Right ventricle myocardium inferior (tissue), 1 donor: ENCODE data around the gene ATF7. TPM values are rescaled to one million over a fixed set of nuclear protein-coding genes. Genes with fewer than 3 reads are reported as not detected.
"Not testable (repeated sequence)": the region's sequence is repeated elsewhere in the genome, so short reads cannot be mapped to it uniquely, and the experiment has no call there.

Experiments used
- ATAC-seq: fragments of 200-7000 bp; cut with Tn5 transposase; one replicate; pipeline ENCODE4 v1.9.1; 2020; ENCODE audit warnings: mild to moderate bottlenecking, moderate library complexity
- DNase-seq: peaks from one replicate; pipeline ENCODE4 v3.0.0; 2021; ENCODE audit errors: missing footprints
- intact Hi-C: fragments of 100-400 bp; cut with DNase I; formaldehyde crosslinking; loops from one replicate; pipeline ENCODE4 v1.11.0; 2022
- total RNA-seq: library from RNA; stranded (reverse); fragmentation: NEBNext Ultra II Directional; extraction: Animal tissue kit (Norgen Biotek cat#: 25700); gene quantifications from one replicate; pipeline ENCODE4 v1.2.1, GENCODE V29; 2021
- donor health status: DM: no; HTN: yes; CAD: no; lungs with severe emphysema.

ATF7 gene
- total RNA-seq, 1 donor from 2014 or later, result 39.8 TPM

GRCh38 chr12:53481939-53482586 lies 144.1 kb downstream of the ATF7 start:
- DNase-seq (no peak), ATAC-seq (no peak)
- intact Hi-C loops, result no loop called here

- DNase-seq, intact Hi-C loops: not testable (repeated sequence)
These were observed 144.7 kb downstream of the ATF7 start for GRCh38 chr12:53481458-53481857.

GRCh38 chr12:53480491-53481442 lies 145.4 kb downstream of the ATF7 start:
- intact Hi-C loops, result no loop called here
- no peak for DNase-seq
- no peak for ATAC-seq

More at GRCh38 chr12:53481458-53481857, 144.7 kb downstream of the ATF7 start:
- ATAC-seq, result not testable (repeated sequence)

DNA sequence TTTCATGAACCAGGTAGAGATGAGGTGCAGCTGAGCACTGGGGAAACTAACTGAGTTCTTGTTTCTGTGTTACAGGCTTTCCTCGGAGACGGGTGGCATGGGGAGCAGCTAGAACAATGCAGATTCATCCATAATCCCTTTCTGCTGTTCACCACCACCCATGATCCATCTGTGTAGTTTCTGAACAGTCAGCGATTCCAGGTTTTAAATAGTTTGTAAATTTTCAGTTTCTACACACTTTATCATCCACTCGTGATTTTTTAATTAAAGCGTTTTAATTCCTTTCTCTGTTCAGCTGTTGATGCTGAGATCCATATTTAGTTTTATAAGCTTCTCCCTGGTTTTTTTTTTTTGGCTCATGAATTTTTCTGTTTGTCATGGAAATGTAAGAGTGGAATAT lies 146.9 kb downstream of the ATF7 start:
- ATAC-seq (no peak), DNase-seq (no peak)
- intact Hi-C loops, result no loop called here

GRCh38 chr12:53478865-53479264 lies 147.3 kb downstream of the ATF7 start:
- ATAC-seq (no peak), DNase-seq (no peak)
- intact Hi-C loops, result no loop called here

- DNase-seq, result no peak
- intact Hi-C loops, result no loop called here
- peak; percentile 23 for ATAC-seq
These were observed 149.4 kb downstream of the ATF7 start for GRCh38 chr12:53476769-53477209.

- no peak for ATAC-seq
- intact Hi-C loops, result no loop called here
- no peak for DNase-seq
These were observed 151.4 kb downstream of the ATF7 start for GRCh38 chr12:53474819-53475218.

GRCh38 chr12:53474077-53474476 lies 152.1 kb downstream of the ATF7 start:
- DNase-seq, result no peak
- ATAC-seq, result no peak
- intact Hi-C loops, result no loop called here

DNA sequence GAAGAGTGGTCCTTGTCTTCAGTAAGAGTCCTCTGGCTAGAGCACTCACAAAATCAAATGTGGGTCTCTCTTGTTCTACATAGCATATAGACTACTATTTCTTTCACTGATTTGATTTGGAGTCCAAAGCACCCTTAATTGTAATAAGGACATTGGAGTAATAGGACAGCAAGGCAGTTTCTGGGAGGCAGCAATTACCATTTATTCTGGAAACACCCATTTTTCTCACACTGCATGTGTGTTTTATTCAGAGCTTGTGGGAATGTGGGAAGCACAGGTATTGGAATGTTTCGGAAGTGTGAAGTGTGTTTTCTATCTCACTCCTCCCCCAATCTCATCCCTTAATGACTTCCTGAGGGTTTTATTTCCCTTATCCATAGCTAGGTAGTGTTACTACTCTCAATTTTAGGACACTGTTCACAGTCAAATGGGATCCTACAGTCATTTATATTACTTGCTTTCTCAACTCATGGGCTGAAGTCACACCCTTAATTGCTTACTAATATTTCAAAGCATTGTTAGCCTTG lies 154.1 kb downstream of the ATF7 start:
- ATAC-seq, result no peak
- intact Hi-C loops, result no loop called here
- DNase-seq, result no peak

DNA sequence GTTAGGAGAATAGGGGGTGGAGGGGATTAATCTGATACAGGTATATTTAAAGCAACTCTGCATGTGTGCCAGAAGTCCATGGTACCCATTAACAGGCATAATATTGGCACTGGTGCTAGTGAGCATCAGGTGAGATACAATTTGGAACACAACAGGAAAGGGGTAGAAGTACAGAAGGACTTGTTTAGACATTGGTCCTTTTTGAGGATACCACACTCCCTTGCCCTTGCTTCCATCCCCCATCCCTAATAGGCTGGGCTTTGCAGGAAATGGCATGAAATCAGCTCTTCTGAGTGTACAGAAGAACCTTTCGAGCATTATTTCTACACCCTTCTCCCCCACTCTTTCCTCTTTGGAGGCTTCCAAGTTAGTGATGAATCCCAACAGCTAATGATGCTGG lies 157.9 kb downstream of the ATF7 start:
- no peak for ATAC-seq
- intact Hi-C loops, result no loop called here

DNA sequence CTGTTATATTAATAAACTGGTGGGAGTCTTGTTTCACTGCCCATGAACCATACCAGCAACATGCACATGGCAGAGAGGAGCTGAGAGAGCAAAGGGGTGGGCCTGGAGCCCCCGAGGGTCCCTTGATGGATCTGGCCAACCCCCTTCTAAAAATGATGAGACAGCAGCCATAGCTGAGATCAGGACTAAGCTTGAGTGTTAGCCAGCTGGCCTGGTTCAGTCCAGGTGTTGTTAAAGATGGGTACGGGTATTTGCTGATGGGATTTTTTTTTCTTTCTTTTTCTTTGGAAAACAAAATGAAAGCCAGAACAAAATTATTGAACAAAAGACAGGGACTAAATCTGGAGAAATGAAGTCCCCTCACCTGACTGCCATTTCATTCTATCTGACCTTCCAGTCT lies 158.3 kb downstream of the ATF7 start:
- no peak for DNase-seq
- intact Hi-C loops, result no loop called here
- ATAC-seq, result no peak

More for the DNA sequence above, 157.9 kb downstream of the ATF7 start:
- no peak for DNase-seq

DNA sequence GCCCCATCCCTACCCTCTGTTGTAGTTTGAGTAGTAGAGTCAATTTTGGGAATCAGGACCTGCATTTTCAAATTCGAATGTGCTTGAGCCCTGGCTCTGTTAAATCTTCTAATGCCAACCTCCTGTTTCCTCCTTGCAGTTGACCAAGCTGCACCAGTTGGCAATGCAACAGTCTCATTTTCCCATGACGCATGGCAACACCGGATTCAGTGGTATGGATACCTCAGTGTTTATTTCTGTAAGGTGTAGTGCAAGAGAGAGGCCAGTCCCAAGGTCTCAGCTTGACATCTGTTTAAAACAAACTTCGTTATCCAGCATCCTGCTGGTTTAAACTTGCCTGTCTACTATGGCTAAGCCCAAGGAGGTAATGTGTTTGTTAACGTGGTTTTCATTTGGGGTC lies 159.1 kb downstream of the ATF7 start:
- ATAC-seq (no peak), DNase-seq (no peak)
- intact Hi-C loops, result no loop called here

- no peak for DNase-seq
- intact Hi-C loops, result no loop called here
- ATAC-seq, result no peak
These were observed 159.5 kb downstream of the ATF7 start for GRCh38 chr12:53466640-53467039.

- intact Hi-C loops, result no loop called here
- DNase-seq, result no peak
These were observed 160.5 kb downstream of the ATF7 start for GRCh38 chr12:53465679-53466078.

DNA sequence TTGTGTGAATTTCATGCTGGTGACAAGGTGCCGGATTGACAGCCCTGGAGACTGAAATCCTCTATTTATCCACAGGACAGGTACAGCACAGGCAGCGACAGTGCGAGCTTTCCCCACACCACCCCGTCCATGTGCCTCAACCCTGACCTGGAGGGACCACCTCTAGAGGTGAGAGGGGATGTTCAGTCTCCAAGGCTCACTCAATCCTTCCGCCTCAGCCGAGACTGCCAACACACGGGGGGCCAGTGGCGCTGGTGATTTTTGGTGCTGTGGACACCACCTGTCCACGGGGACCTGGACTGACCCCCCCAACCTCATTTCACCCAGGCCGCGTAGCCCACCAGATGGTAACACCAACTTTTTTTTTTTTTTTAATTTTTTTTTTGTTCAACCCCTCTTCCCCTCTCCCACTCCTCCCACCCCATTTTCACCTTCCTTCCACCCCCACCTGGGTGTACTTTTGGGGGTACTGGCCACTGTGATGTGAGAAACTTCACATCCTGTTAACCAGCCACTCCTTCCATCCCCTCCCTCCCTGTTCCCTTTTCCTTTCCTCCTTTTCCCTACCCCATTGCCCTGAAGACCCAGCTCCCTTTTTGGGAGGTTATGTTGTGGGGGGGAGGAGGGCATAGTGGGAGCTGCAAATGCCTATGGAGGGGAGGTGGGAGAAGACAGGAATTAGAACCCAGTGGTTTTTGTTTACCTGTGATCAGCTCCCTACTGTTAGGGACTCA lies 161.3 kb downstream of the ATF7 start:
- DNase-seq (no peak), ATAC-seq (no peak)
- intact Hi-C loops, result no loop called here

More at GRCh38 chr12:53465679-53466078, 160.5 kb downstream of the ATF7 start:
- ATAC-seq, result no peak

DNA sequence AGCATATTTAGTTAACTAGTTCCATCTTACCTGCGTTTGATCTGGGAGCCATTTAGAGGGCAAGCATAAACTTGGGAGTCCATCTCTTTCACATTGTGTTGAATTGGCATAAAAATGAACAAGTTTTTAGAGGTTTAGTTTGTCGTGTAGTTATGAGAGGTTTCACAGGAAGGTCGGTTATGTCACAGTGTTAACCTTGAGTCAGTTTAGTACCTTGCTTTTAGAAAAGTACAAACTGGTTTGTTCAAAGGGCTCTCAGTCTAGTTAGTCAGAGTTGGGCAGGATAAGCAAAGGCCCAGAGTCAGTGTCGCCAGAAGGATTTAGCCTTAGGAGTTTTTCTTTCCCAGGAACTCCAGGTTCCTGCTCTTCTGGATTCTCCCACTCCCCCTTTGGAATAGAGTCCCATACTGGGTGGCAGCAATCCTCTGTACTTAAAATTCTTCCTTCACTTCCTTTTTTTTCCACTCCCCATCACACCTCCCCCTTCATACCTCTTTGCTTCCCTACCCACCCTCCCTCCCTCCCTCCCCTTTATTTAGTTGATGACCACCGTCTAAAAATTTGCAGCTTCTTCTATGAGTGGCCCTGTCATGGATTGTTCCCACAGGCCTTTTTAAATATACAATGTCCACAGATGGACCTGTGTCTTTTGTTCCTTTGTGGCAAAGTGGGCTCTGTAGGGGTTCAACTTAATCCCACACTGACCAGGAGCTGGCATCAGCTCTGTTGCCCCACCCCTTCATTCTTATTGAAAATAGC lies 162.2 kb downstream of the ATF7 start:
- intact Hi-C loops, result no loop called here
- no peak for ATAC-seq

DNA sequence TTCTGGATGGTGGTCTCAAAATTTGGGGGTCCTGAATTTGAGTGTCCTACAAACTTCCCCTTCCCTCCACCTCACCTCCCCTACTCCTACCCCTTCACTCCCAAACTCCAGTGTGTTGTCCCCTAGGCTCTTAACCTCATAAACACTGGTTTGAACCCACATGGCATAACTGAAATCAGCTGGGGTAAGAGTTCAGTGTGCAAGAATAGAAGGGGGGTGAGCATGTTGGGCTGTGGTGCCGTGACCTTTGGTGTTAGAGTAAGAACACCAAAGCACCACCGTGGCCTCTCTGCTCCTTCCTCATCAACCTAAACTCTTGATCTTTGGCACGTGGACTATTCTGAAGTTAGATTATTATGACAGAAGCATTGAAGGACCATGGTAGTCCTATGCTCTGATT lies 163.2 kb downstream of the ATF7 start:
- DNase-seq (no peak), ATAC-seq (no peak)
- intact Hi-C loops, result no loop called here

More for the DNA sequence above, 162.2 kb downstream of the ATF7 start:
- DNase-seq, result no peak

- intact Hi-C loops, result no loop called here
- ATAC-seq (no peak), DNase-seq (no peak)
These were observed 164.6 kb downstream of the ATF7 start for GRCh38 chr12:53461591-53461990.
